GM10847 (cell line): ENCODE measurements around the gene BAZ2B.

Experiments used
- POLR2A ChIP-seq: IDR thresholded peaks from 2 replicates; pipeline ENCODE4 v1.6.1; 2011; ENCODE audit not compliant: insufficient read length; ENCODE audit errors: extremely low read depth

BAZ2B gene

GRCh38 chr2:159542101-159542500, 74.2 kb downstream of the BAZ2B start:
- TF ChIP-seq POLR2A: no peak

- no peak for TF ChIP-seq POLR2A
Measured at GRCh38 chr2:159539701-159540100, 76.6 kb downstream of the BAZ2B start.

GRCh38 chr2:159538801-159539200, 77.5 kb downstream of the BAZ2B start:
- no peak for TF ChIP-seq POLR2A

- no peak for TF ChIP-seq POLR2A
Measured at GRCh38 chr2:159531475-159531874, 84.9 kb downstream of the BAZ2B start.

- no peak for TF ChIP-seq POLR2A
Measured at GRCh38 chr2:159526433-159526832, 89.9 kb downstream of the BAZ2B start.

- no peak for TF ChIP-seq POLR2A
Measured at GRCh38 chr2:159525012-159525411, 91.3 kb downstream of the BAZ2B start.

GRCh38 chr2:159521272-159521671, 95.1 kb downstream of the BAZ2B start:
- no peak for TF ChIP-seq POLR2A

GRCh38 chr2:159518321-159519005, 97.9 kb downstream of the BAZ2B start:
- no peak for TF ChIP-seq POLR2A

- no peak for TF ChIP-seq POLR2A
Measured at GRCh38 chr2:159516241-159516758, 100.0 kb downstream of the BAZ2B start.

GRCh38 chr2:159515441-159515840, 100.9 kb downstream of the BAZ2B start:
- TF ChIP-seq POLR2A: no peak

- TF ChIP-seq POLR2A: no peak
Measured at GRCh38 chr2:159513745-159514144, 102.6 kb downstream of the BAZ2B start.

- no peak for TF ChIP-seq POLR2A
Measured at GRCh38 chr2:159508140-159508539, 108.2 kb downstream of the BAZ2B start.

- no peak for TF ChIP-seq POLR2A
Measured at GRCh38 chr2:159506764-159507440, 109.4 kb downstream of the BAZ2B start.

- no peak for TF ChIP-seq POLR2A
Measured at GRCh38 chr2:159506202-159506601, 110.1 kb downstream of the BAZ2B start.

GRCh38 chr2:159505196-159505595, 111.2 kb downstream of the BAZ2B start:
- no peak for TF ChIP-seq POLR2A

GRCh38 chr2:159501743-159502142, 114.6 kb downstream of the BAZ2B start:
- no peak for TF ChIP-seq POLR2A
